Right renal pelvis (tissue), 4 donors: ENCODE data around the gene MICU2. TPM values are rescaled to one million over a fixed set of nuclear protein-coding genes. Genes with fewer than 3 reads are reported as not detected.

Experiments used
- polyA plus RNA-seq, 4 donors: library from polyadenylated mRNA; unstranded; fragments of 120-200 nt; gene quantifications; one replicate each; pipeline ENCODE4 v1.2.1, GENCODE V29; 2013; ENCODE audit not compliant: insufficient read length in 4 of 4

Gene MICU2
- polyA plus RNA-seq, 4 donors = 97.4 to 121 (median 115) TPM

Other genes starting within 250 kb of the MICU2 start
- 10 to 100 TPM; 76.7 to 95.0 (median 89.3) TPM for gene ZDHHC20, start 144.9 kb downstream of the MICU2 start, polyA plus RNA-seq
- 10 to 100 TPM; 15.5 to 22.5 (median 19.1) TPM for gene FGF9, start 66.9 kb upstream of the MICU2 start, polyA plus RNA-seq